Iris pigment epithelial cell (primary cell): ENCODE results near the gene NFIB.

Source experiments
- DNase-seq: peaks from one replicate; pipeline ENCODE4 v3.0.0-alpha.2; 2011; ENCODE audit warnings: low read depth

The NFIB gene

GRCh38 chr9:14066831-14067230 lies 247.1 kb downstream of the NFIB start:
- no peak for DNase-seq

- DNase-seq = no peak
Observed at GRCh38 chr9:14066032-14066431, 247.9 kb downstream of the NFIB start.

DNA sequence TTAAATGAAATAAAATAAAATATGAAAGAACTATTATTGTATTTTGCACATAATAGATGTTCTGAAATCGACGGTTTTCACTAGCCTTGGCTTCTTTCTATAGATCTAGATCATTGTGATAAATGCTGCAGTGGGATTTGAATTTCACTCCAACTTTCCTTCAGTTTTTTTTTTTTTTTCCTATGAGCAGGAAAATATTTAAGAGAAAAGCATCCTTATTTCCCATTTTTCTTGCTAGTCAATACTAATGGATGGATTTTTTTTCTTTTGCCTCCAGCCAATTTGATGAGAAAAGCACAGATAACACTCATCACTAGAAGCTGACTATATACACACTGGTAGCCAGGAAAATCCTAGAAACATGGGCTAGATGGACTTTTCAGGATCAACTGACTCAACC lies 249.0 kb downstream of the NFIB start:
- no peak for DNase-seq

GRCh38 chr9:14063756-14064155 lies 250.2 kb downstream of the NFIB start:
- DNase-seq = no peak

GRCh38 chr9:14062586-14063221 lies 251.2 kb downstream of the NFIB start:
- DNase-seq = peak; percentile 73

DNA sequence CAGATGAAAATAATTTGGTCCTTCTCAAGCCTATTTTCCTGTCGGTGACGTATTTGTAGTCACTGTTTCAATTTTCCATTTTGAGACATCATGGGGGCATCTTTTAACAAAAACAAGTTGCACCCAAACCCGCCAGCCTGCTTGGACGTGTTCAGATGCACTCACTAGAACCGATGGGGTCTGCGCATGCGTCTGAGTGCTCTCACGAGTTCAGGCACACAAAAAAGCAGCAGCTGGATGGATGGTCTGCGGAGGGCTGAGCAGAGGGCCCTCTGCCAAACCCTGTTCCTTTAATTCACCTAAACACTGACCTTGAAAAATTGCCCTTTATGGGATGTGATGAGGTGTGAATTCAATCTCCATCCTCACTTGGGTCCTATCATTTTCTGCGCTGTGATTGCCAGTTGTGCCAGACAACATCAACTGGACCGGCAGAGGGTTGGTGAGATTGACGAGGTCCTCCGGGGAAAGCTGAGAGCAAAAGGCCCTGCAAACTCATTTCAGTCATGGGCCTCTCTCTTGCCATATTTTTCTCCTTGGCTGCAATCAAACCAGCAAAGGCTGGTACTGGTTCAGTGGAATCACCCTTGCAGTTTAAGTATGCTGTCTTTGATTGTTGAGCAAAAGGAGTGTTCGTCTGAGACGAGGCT lies 251.9 kb downstream of the NFIB start:
- no peak for DNase-seq

- no peak for DNase-seq
Observed at GRCh38 chr9:14058325-14058688, 255.6 kb downstream of the NFIB start.

GRCh38 chr9:14057368-14058324 lies 256.3 kb downstream of the NFIB start:
- no peak for DNase-seq

GRCh38 chr9:14056316-14056861 lies 257.6 kb downstream of the NFIB start:
- DNase-seq = peak; percentile 46

- no peak for DNase-seq
Observed at GRCh38 chr9:14054096-14054495, 259.8 kb downstream of the NFIB start.

DNA sequence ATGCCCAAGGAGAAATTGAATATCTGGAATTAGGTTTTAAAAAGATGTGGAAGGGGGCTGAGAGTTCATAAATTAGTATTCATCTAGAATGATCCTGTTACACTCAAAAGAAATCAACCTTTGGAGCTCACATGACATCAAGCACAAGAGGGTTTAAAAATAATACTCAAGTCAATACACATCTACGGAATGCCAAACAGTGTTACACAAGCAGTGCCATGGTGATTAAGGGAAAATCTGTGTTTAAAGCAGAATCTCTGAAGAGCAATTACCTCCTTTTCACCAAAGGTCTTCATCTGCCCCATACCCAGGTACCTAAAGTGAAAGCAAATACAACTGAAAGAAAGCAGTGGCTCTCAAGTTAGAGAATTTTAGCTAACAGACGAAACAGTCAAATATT lies 261.6 kb downstream of the NFIB start:
- no peak for DNase-seq

- DNase-seq = peak; percentile 61
Observed at GRCh38 chr9:14051419-14051818, 262.5 kb downstream of the NFIB start.

DNA sequence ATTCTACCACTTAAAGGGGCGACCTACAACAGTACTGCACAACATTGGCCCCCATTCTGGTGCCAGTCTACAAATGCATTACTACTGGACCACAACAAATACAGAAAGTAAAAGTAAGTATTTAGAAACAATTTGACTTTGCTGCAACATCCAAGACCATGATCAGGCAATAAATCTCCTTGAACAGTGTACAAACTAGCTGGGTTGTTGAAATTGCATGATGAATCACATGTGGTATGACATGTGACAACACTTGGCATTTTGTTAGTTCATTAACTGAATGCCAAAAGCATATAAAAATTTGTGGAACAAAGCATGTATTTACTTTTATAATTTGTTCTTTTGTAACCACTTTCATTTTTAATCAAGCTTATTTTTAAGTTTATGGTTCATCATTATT lies 270.5 kb downstream of the NFIB start:
- DNase-seq = no peak

DNA sequence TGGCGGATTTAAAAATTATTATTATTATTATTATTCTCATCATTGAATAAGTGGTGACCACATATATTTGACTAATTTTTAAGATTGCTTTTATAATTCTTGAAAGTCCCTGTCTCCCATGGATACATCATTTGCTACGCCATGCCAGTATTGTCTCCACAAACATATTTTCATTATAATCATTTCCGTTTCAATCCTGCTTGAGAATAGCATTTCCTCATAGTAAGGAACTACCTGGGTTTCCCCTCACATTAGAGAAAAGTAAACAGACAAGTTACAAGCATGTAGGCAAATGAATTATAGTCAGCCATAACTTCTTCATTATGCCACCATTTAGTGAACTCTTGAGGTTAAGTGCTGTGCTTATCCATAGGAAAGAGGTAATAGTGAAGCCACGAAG lies 276.6 kb downstream of the NFIB start:
- no peak for DNase-seq

DNA sequence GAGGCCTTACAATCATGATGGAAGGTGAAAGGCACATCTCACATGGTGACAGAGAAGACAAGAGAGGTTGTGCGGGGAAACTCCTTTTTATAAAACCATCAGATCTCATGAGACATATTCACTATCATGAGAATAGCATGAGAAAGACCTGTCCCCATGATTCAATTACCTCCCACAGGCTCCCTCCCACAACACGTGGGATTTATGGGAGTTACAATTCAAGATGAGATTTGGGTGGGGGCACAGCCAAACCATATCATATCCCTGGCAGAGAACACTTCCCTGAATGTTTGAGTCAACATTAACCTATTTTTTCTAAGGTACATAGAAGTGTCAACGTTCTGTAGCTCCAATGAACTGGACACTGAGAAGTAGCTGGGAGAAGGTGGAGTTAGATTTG lies 280.9 kb downstream of the NFIB start:
- no peak for DNase-seq
